ENCODE results near the gene CDK19. TPM values are rescaled to one million over a fixed set of nuclear protein-coding genes. Genes with fewer than 3 reads are reported as not detected.

The CDK19 gene
- total and polyA plus RNA-seq, 2 of the 13 experiments (the other 11 are each of a cell fraction or from before 2014, with no cell fraction given): 13.4 to 27.0 TPM

DNA sequence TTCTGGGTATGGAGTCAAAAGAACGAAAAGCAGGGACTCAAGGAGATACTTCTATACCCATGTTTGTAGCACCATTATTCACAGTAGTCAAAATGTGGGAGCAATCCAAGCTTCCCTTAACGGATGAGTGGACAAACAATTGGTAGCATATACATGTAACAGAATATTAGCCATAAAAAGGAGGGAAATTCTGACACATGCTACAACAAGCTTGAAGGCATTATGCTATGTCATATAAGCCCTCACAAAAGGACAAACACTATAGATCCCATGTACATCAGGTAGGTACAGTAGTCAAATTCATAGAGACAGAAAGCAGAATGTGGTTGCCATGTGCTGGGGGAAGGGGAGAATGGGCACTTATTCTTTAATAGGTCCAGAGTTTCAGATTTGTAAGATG is 37.6 kb downstream of the CDK19 start (continued):
- TF ChIP-seq KDM6A (CRISPR knock-in tag; IDR thresholded peaks at IDR 0.05; ENCODE audit: low read depth): no peak
- no peak for TF ChIP-seq ZNF724P (CRISPR knock-in tag; IDR thresholded peaks at IDR 0.05; ENCODE audit: borderline replicate concordance)
- no peak for TF ChIP-seq SRY (CRISPR knock-in tag; IDR thresholded peaks at IDR 0.05)

- ATAC-seq: no peak
- in situ Hi-C loops (cut with HindIII; ENCODE audit: extremely low pct_ligation_motif_present, low pct_unique_long_range_greater_than_20kb): no loop called here
- ChIA-PET CTCF (ENCODE audit: low intra/inter-chr PET ratio, low total read pairs) (no interaction called here), POLR2A (interaction anchor here (1.2 to 1.3 kb wide), 2 partner anchors 39 to 100 kb away, joined by 3 read pairs; partner anchors contain the start of gene CDK19)
- H3K36me3 ChIP-seq (replicated peaks in 1 of 2; ENCODE audit: control insufficient read depth in 1 of 2, insufficient read depth in 2 of 2, low read length in 2 of 2): no peaks in the 10 kb centered on the region; a peak in 1 of 5 replicates
- no peak for FAIRE-seq
- no peak overlapping the region for H3K9ac ChIP-seq (ENCODE audit: insufficient read depth, low read depth, low read length)
- TF ChIP-seq GABPB1 (CRISPR knock-in tag; IDR thresholded peaks at IDR 0.05): no peak
- TF ChIP-seq ATF7-NPFF (CRISPR knock-in tag; IDR thresholded peaks at IDR 0.05; ENCODE audit: low read depth): no peak
- TF ChIP-seq, protein P1, sequence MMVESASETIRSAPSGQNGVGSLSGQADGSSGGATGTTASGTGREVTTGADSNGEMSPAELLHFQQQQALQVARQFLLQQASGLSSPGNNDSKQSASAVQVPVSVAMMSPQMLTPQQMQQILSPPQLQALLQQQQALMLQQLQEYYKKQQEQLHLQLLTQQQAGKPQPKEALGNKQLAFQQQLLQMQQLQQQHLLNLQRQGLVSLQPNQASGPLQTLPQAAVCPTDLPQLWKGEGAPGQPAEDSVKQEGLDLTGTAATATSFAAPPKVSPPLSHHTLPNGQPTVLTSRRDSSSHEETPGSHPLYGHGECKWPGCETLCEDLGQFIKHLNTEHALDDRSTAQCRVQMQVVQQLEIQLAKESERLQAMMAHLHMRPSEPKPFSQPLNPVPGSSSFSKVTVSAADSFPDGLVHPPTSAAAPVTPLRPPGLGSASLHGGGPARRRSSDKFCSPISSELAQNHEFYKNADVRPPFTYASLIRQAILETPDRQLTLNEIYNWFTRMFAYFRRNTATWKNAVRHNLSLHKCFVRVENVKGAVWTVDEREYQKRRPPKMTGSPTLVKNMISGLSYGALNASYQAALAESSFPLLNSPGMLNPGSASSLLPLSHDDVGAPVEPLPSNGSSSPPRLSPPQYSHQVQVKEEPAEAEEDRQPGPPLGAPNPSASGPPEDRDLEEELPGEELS (CRISPR knock-in tag; IDR thresholded peaks at IDR 0.05): no peak
- no peak overlapping the region for H2AFZ ChIP-seq (ENCODE audit: low read length)
- peaks cover 8% of the 10 kb centered on the region; the same call in 1 of the 2 replicates for H3K4me1 ChIP-seq (ENCODE audit: insufficient read depth, low read length)
- H4K20me1 ChIP-seq (ENCODE audit: insufficient read depth, low read length): no peaks in the 10 kb centered on the region
- H3K79me2 ChIP-seq (ENCODE audit: insufficient read depth, low read length): no peaks in the 10 kb centered on the region
- no peaks in the 10 kb centered on the region for H3K9me3 ChIP-seq (ENCODE audit: low read length)
- BruUV-seq (replicated peaks): no TSS peak
- no peaks in the 10 kb centered on the region for H3K27me3 ChIP-seq (ENCODE audit: control insufficient read depth in 1 of 2, insufficient read depth in 2 of 2, low read length in 2 of 2)
- H3K27ac ChIP-seq (ENCODE audit: extremely low read length, insufficient read depth, low read length): no peak overlapping the region
- no peak overlapping the region for H3K4me3 ChIP-seq (replicated peaks in 1 of 3; ENCODE audit: insufficient read depth in 1 of 3, low read depth in 2 of 3, low read length in 3 of 3)
- no peak overlapping the region for H3K4me2 ChIP-seq (ENCODE audit: low read depth, low read length)
- DNase-seq (ENCODE audit: low spot score): no peak
- intact Hi-C loops (cut with micrococcal nuclease; ENCODE audit: unreplicated experiment): no loop called here
These were observed 38.9 kb downstream of the CDK19 start for GRCh38 chr6:110776413-110776812.

Data from HepG2 (cell line).